Measurements from ENCODE around the gene ISG15.
A peak's percentile ranks its signal among the peaks of the same experiment; 100 is the strongest.
"Not testable (repeated sequence)": the region's sequence is repeated elsewhere in the genome, so short reads cannot be mapped to it uniquely, and the experiment has no call there.

Gene ISG15

DNA sequence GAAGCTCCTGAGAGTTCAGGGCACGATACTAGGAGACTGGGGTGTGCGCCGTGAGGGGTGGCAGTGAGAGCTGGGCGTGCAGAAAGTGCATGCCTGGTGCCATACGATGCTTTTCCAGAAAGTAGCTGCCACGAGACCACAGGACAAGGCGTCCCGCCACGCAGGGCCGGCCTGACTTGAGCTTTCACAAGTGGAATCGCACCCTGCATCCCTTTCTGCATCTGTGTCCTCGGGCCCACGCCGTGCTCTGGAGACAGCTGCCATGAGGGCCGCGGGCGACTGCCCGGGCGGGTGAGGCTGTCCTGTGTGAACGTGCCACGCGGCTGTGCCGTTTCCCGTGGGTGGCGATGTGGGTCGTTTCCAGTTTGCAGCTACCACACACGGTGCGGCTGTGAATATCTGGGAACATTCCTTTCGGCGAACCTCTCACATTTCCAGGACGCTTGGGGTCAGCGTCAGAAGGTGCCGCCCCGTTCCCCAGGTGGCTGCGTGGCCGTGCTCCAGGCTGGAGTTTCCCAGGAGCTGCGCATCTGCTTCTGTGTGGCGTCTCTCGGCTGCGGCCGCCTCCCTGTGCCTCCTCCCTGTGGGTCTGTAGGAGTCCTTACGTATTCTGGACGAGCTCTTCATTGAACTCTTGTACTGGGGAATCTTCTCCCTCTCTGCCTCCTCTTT, 30.4 kb upstream of the ISG15 start:
- Histone ChIP-seq H3K4me1 (no peaks in the 10 kb centered on the region), H3K27me3 (ENCODE audit: control insufficient read depth, insufficient read depth, low read length) (no peaks in the 10 kb centered on the region), H2AFZ (no peak overlapping the region), H3K4me2 (ENCODE audit: low read length) (no peak overlapping the region), H3K4me3 (ENCODE audit: low read depth, low read length) (no peak overlapping the region), H3K9ac (no peak overlapping the region), H3K27ac (no peak overlapping the region), H3K79me2 (no peaks in the 10 kb centered on the region), H3K36me3 (ENCODE audit: control insufficient read depth, insufficient read depth, low read length) (no peaks in the 10 kb centered on the region), H3K9me3 (ENCODE audit: control insufficient read depth, low read length) (no peaks in the 10 kb centered on the region)
- TF ChIP-seq, protein P1, sequence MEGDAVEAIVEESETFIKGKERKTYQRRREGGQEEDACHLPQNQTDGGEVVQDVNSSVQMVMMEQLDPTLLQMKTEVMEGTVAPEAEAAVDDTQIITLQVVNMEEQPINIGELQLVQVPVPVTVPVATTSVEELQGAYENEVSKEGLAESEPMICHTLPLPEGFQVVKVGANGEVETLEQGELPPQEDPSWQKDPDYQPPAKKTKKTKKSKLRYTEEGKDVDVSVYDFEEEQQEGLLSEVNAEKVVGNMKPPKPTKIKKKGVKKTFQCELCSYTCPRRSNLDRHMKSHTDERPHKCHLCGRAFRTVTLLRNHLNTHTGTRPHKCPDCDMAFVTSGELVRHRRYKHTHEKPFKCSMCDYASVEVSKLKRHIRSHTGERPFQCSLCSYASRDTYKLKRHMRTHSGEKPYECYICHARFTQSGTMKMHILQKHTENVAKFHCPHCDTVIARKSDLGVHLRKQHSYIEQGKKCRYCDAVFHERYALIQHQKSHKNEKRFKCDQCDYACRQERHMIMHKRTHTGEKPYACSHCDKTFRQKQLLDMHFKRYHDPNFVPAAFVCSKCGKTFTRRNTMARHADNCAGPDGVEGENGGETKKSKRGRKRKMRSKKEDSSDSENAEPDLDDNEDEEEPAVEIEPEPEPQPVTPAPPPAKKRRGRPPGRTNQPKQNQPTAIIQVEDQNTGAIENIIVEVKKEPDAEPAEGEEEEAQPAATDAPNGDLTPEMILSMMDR (IDR thresholded peaks at IDR 0.05): no peak

DNA sequence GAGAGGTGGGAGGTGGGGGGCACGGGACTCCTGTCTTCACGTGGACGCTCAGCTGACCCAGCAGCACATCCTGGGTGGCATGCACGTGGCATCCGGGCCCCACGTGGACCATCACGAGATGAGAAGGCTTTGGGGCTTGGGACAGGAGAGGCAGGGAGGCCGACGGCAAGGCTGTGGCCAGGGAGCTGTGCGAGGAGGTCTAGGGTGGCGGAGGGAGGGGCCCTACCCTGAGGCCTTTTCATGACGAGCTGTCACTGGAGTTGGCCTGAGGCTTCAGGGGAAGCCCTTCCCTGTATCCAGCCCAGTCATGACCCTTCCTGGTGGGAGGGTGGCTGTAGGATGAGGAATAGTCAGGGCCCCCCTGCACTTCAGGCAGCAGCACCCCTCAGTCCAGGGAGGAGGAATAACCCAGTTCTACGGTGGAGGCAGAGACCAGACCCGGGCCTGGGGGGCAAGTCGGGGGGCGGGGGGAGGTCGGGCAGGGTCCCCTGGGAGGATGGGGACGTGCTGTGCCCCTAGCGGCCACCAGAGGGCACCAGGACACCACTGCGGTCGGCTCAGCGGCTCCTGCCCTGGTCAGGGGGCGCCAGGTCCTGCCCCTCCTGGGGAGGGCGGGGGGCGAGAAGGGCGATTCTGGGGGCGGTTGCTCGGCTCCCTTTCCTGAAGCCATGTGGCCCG, 29.4 kb upstream of the ISG15 start:
- TF ChIP-seq, protein P1 (IDR thresholded peaks at IDR 0.05): peak; percentile 67
- Histone ChIP-seq H3K4me3 (ENCODE audit: low read depth, low read length) (no peak overlapping the region), H3K4me1 (no peaks in the 10 kb centered on the region), H3K27me3 (ENCODE audit: control insufficient read depth, insufficient read depth, low read length) (no peaks in the 10 kb centered on the region), H2AFZ (no peak overlapping the region), H3K79me2 (no peaks in the 10 kb centered on the region), H3K9me3 (ENCODE audit: control insufficient read depth, low read length) (no peaks in the 10 kb centered on the region), H3K27ac (no peak overlapping the region), H3K9ac (no peak overlapping the region), H3K4me2 (ENCODE audit: low read length) (peak overlapping the region; percentile 81), H3K36me3 (ENCODE audit: control insufficient read depth, insufficient read depth, low read length) (no peaks in the 10 kb centered on the region)

DNA sequence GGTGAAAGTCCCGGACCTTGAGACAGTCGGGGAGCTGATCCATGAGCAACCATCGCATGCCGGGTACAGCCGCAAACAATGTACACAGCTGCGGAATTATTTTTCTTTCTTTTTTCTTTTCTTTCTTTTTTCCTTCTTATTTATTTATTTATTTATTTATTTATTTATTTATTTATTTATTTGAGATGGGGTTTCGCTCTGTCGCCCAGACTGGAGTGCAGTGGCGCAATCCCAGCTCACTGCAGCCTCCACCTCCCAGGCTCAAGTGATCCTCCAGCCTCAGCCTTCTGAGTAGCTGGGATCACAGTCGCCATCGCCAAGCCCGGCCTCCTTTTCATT, 28.9 kb upstream of the ISG15 start:
- H3K4me1 ChIP-seq: no peaks in the 10 kb centered on the region

DNA sequence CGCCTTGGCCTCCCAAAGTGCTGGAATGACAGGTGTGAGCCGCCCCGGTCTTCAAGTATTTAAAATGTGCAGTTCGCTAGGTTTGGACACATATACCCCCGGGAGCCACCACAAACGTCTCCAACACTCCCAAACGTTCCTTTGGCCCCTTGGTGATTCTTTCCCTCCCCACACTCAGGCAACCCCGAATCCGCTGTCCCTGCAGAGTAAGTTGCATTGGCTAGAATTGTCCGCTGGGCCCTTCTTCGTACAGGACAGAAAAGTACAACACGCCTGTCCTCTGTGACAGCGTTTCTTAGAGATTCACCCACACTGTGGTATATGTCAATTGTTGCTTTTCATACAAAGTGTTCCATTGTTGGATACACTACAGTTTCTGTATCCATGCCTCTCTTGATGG, 28.2 kb upstream of the ISG15 start:
- Histone ChIP-seq H3K27ac (no peak overlapping the region), H3K36me3 (ENCODE audit: control insufficient read depth, insufficient read depth, low read length) (no peaks in the 10 kb centered on the region), H3K4me3 (ENCODE audit: low read depth, low read length) (no peak overlapping the region), H3K9me3 (ENCODE audit: control insufficient read depth, low read length) (no peaks in the 10 kb centered on the region), H2AFZ (no peak overlapping the region), H3K27me3 (ENCODE audit: control insufficient read depth, insufficient read depth, low read length) (no peaks in the 10 kb centered on the region), H3K4me2 (ENCODE audit: low read length) (no peak overlapping the region), H3K79me2 (no peaks in the 10 kb centered on the region), H3K9ac (no peak overlapping the region), H3K4me1 (no peaks in the 10 kb centered on the region)
- TF ChIP-seq, protein P1 (IDR thresholded peaks at IDR 0.05): no peak

More for the DNA sequence above, 28.9 kb upstream of the ISG15 start:
- H2AFZ ChIP-seq: no peak overlapping the region
- H3K4me2 ChIP-seq (ENCODE audit: low read length): peak overlapping the region; percentile 81
- H3K36me3 ChIP-seq (ENCODE audit: control insufficient read depth, insufficient read depth, low read length): no peaks in the 10 kb centered on the region
- no peaks in the 10 kb centered on the region for H3K79me2 ChIP-seq
- no peak overlapping the region for H3K4me3 ChIP-seq (ENCODE audit: low read depth, low read length)
- no peaks in the 10 kb centered on the region for H3K27me3 ChIP-seq (ENCODE audit: control insufficient read depth, insufficient read depth, low read length)
- H3K9ac ChIP-seq: no peak overlapping the region
- no peaks in the 10 kb centered on the region for H3K9me3 ChIP-seq (ENCODE audit: control insufficient read depth, low read length)
- TF ChIP-seq, protein P1 (IDR thresholded peaks at IDR 0.05): no peak
- no peak overlapping the region for H3K27ac ChIP-seq

DNA sequence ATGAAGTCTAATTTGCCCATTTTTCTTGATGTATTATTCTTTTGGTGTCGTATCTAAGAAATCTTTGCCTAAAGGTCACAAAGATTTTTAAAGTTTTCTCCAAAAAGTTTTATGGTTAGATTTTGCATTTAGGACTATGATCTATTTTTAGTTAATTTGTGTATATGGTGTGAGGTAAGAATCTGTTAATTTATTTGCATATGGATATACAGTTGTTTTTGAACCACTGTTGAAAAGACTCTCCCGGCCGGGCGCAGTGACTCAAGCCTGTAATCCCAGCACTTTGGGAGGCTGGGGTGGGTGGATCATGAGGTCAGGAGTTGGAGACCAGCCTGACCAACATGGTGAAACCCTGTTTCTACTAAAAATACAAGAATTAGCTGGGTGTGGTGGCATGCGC, 25.2 kb upstream of the ISG15 start:
- H3K36me3 ChIP-seq (ENCODE audit: control insufficient read depth, insufficient read depth, low read length); H3K9me3 ChIP-seq (ENCODE audit: control insufficient read depth, low read length); H3K79me2 ChIP-seq; H3K27ac ChIP-seq; H3K4me2 ChIP-seq (ENCODE audit: low read length); H3K4me1 ChIP-seq; H3K27me3 ChIP-seq (ENCODE audit: control insufficient read depth, insufficient read depth, low read length); H3K9ac ChIP-seq; H3K4me3 ChIP-seq (ENCODE audit: low read depth, low read length); H2AFZ ChIP-seq: not testable (repeated sequence)

DNA sequence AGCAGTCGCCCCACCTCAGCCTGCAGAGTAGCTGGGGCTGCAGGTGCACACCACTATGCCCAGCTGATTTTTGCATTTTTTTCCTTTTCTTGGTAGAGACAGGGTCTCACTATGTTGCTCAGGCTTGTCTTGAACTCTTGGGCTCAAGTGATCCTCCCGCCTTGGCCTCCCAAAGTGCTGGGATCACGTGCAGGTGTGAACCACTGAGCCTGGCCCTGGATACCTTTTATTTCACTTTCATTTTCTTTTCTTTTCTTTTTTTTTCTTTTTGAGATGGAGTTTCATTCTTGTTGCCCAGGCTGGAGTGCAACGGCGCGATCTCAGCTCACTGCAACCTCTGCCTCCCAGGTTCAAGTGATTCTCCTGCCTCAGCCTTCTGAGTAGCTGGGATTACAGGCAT, 22.0 kb upstream of the ISG15 start:
- not testable (repeated sequence) for H3K4me1 ChIP-seq; H2AFZ ChIP-seq; H3K9me3 ChIP-seq (ENCODE audit: control insufficient read depth, low read length); H3K27me3 ChIP-seq (ENCODE audit: control insufficient read depth, insufficient read depth, low read length); H3K79me2 ChIP-seq; H3K36me3 ChIP-seq (ENCODE audit: control insufficient read depth, insufficient read depth, low read length); H3K9ac ChIP-seq; H3K4me2 ChIP-seq (ENCODE audit: low read length); H3K4me3 ChIP-seq (ENCODE audit: low read depth, low read length); H3K27ac ChIP-seq

All from parathyroid adenoma (tissue), 2 donors.